PC-3 (cell line): ENCODE data around the gene DCUN1D1. TPM values are rescaled to one million over a fixed set of nuclear protein-coding genes. Genes with fewer than 3 reads are reported as not detected.

ENCODE experiments used
- ATAC-seq: fragments of 200-7000 bp; cut with Tn5 transposase; 2 replicates; pipeline ENCODE4 v1.9.1; 2020; ENCODE audit warnings: mild to moderate bottlenecking, moderate library complexity
- BruUV-seq: library from RNA; stranded (reverse); fragments of 400-500 nt; replicated peaks from 2 replicates; lab custom pipeline; 2021; lab: Mats Ljungman, UMichigan
- CTCF ChIA-PET: fragments of 300-600 bp; sonication (Branson Sonifier 250); formaldehyde crosslinking; loops from one replicate; lab custom pipeline; 2022; ENCODE audit warnings: antibody characterized with exemption; lab: Charles Lee
- POLR2A ChIA-PET: fragments of 300-600 bp; sonication (Branson Sonifier 250); formaldehyde crosslinking; loops from one replicate; lab custom pipeline; 2022; ENCODE audit warnings: antibody characterized with exemption; ENCODE audit not compliant: unreplicated experiment; lab: Charles Lee
- DNase-seq: peaks from one replicate; pipeline ENCODE4 v3.0.0-alpha.2; 2015
- H2AFZ ChIP-seq: fragments of 300-600 bp; sonication (generic); 2 replicates; pipeline ENCODE4 v1.6.0; 2016; ENCODE audit warnings: antibody characterized with exemption, low read length
- H3F3A ChIP-seq: fragments of 300-600 bp; sonication (generic); one replicate; pipeline ENCODE4 v1.6.0; 2017; ENCODE audit warnings: antibody characterized with exemption, low read length, control low read depth, mild to moderate bottlenecking; ENCODE audit not compliant: unreplicated experiment
- H3K27ac ChIP-seq: fragments of 300-600 bp; sonication (generic); 2 replicates; pipeline ENCODE4 v1.5.1; 2016; ENCODE audit warnings: mild to moderate bottlenecking, low read length
- H3K27me3 ChIP-seq: fragments of 300-600 bp; sonication (generic); 2 replicates; pipeline ENCODE4 v1.6.1; 2016; ENCODE audit warnings: low read length, mixed read lengths
- H3K36me3 ChIP-seq: fragments of 300-600 bp; sonication (generic); 2 replicates; pipeline ENCODE4 v1.6.1; 2016; ENCODE audit warnings: low read depth, mixed run types, low read length, mixed read lengths
- H3K4me1 ChIP-seq: fragments of 300-600 bp; sonication (generic); 2 replicates; pipeline ENCODE4 v1.5.1; 2016; ENCODE audit warnings: low read length; ENCODE audit not compliant: insufficient read depth
- H3K4me2 ChIP-seq: fragments of 300-600 bp; sonication (generic); 2 replicates; pipeline ENCODE4 v1.6.0; 2016; ENCODE audit warnings: low read length
- H3K4me3 ChIP-seq: fragments of 300-600 bp; sonication (generic); 2 replicates; pipeline ENCODE4 v1.5.1; 2016; ENCODE audit warnings: mild to moderate bottlenecking, low read length, mixed read lengths
- H3K79me2 ChIP-seq: fragments of 300-600 bp; sonication (generic); 2 replicates; pipeline ENCODE4 v1.6.1; 2017; ENCODE audit warnings: low read length, mixed read lengths
- H3K9ac ChIP-seq: fragments of 300-600 bp; sonication (generic); 2 replicates; pipeline ENCODE4 v1.6.0; 2016; ENCODE audit warnings: mild to moderate bottlenecking, low read length
- H3K9me2 ChIP-seq: fragments of 300-600 bp; sonication (generic); replicated peaks from 2 replicates; pipeline ENCODE4 v1.6.1; 2016; ENCODE audit warnings: mixed run types, low read length, mixed read lengths
- H3K9me3 ChIP-seq: fragments of 300-600 bp; sonication (generic); 2 replicates; pipeline ENCODE4 v1.6.1; 2016; ENCODE audit warnings: low read length, mixed read lengths
- H4K20me1 ChIP-seq: fragments of 300-600 bp; sonication (generic); 2 replicates; pipeline ENCODE4 v1.6.1; 2016; ENCODE audit warnings: low read length, mixed read lengths
- CTCF ChIP-seq: fragments of 300-600 bp; sonication (generic); conservative IDR thresholded peaks from 2 replicates; pipeline ENCODE4 v1.5.1; 2017; ENCODE audit warnings: antibody characterized with exemption, low read depth, mild to moderate bottlenecking, low read length
- EZH2 ChIP-seq: fragments of 300-600 bp; sonication (generic); IDR thresholded peaks from one replicate; pipeline ENCODE4 v1.6.1; 2017; ENCODE audit warnings: antibody characterized with exemption, mild to moderate bottlenecking, low read length; ENCODE audit not compliant: unreplicated experiment
- EZH2phosphoT487 ChIP-seq: fragments of 300-600 bp; sonication (generic); IDR thresholded peaks from 2 replicates; pipeline ENCODE4 v1.6.1; 2018; ENCODE audit warnings: mild to moderate bottlenecking, antibody characterized with exemption, low read length, borderline replicate concordance
- intact Hi-C: fragments of 100-400 bp; cut with micrococcal nuclease; formaldehyde crosslinking; loops from 2 replicates; pipeline ENCODE4 v1.9.0; 2023
- total RNA-seq: library from RNA; depleted of rRNA; stranded (reverse); fragments of >200 nt; gene quantifications from 2 replicates; pipeline ENCODE4 v1.2.3, GENCODE V29; 2014

The DCUN1D1 gene
- total RNA-seq, 1 experiment from 2014 or later: 39.7 TPM

- H3K4me3 ChIP-seq: no peak overlapping the region
- DNase-seq: no peak
- no TSS peak for BruUV-seq
- no peaks in the 10 kb centered on the region for H4K20me1 ChIP-seq
- no peaks in the 10 kb centered on the region for H3K9me2 ChIP-seq
- H3F3A ChIP-seq: no peaks in the 10 kb centered on the region
- TF ChIP-seq CTCF (no peak), EZH2phosphoT487 (no peak), EZH2 (no peak)
- H3K36me3 ChIP-seq: peaks cover 13% of the 10 kb centered on the region
- H3K4me1 ChIP-seq: no peaks in the 10 kb centered on the region
- H3K79me2 ChIP-seq: no peaks in the 10 kb centered on the region
- CTCF ChIA-PET: interaction anchor here (0.7 kb wide), 1 partner anchor 93 kb away, joined by 5 read pairs; no protein-coding TSS in a partner anchor
- H3K4me2 ChIP-seq: no peak overlapping the region
- no peak overlapping the region for H3K9ac ChIP-seq
- H2AFZ ChIP-seq: no peak overlapping the region
- ATAC-seq: no peak
- H3K27ac ChIP-seq: no peak overlapping the region
- POLR2A ChIA-PET: no interaction called here
- intact Hi-C loops: no loop called here
- H3K27me3 ChIP-seq: no peaks in the 10 kb centered on the region
- no peaks in the 10 kb centered on the region for H3K9me3 ChIP-seq
These were observed 22.6 kb downstream of the DCUN1D1 start for GRCh38 chr3:182957676-182958266.

- Histone ChIP-seq H3F3A (no peaks in the 10 kb centered on the region), H3K4me3 (no peak overlapping the region), H3K36me3 (peaks cover 15% of the 10 kb centered on the region), H3K4me2 (no peak overlapping the region), H4K20me1 (no peaks in the 10 kb centered on the region), H3K79me2 (no peaks in the 10 kb centered on the region), H3K9me2 (no peaks in the 10 kb centered on the region), H3K9me3 (no peaks in the 10 kb centered on the region), H3K27ac (no peak overlapping the region), H2AFZ (no peak overlapping the region), H3K27me3 (no peaks in the 10 kb centered on the region), H3K4me1 (no peaks in the 10 kb centered on the region), H3K9ac (no peak overlapping the region)
- CTCF ChIA-PET: interaction anchor here (0.7 kb wide), 1 partner anchor 94 kb away, joined by 5 read pairs; no protein-coding TSS in a partner anchor
- DNase-seq (no peak), ATAC-seq (no peak)
- intact Hi-C loops: no loop called here
- BruUV-seq: no TSS peak
- POLR2A ChIA-PET: no interaction called here
- no peak for TF ChIP-seq EZH2
These were observed 23.1 kb downstream of the DCUN1D1 start for GRCh38 chr3:182957226-182957625.

- peaks cover 11% of the 10 kb centered on the region for H3K36me3 ChIP-seq
- no peak overlapping the region for H3K4me3 ChIP-seq
- no peaks in the 10 kb centered on the region for H3K4me1 ChIP-seq
- H3K4me2 ChIP-seq: no peak overlapping the region
- H3K9me2 ChIP-seq: no peaks in the 10 kb centered on the region
- no peak overlapping the region for H3K9ac ChIP-seq
- CTCF ChIA-PET: no interaction called here
- DNase-seq (no peak), ATAC-seq (peak; percentile 45; the same call in 1 of the 2 replicates)
- H3F3A ChIP-seq: no peaks in the 10 kb centered on the region
- no peak overlapping the region for H3K27ac ChIP-seq
- H2AFZ ChIP-seq: no peak overlapping the region
- no peak for TF ChIP-seq EZH2
- TF ChIP-seq CTCF: no peak
- no peak for TF ChIP-seq EZH2phosphoT487
- no peaks in the 10 kb centered on the region for H3K9me3 ChIP-seq
- no peaks in the 10 kb centered on the region for H3K79me2 ChIP-seq
- POLR2A ChIA-PET: interaction anchor here (0.6 kb wide), 1 partner anchor 17 kb away, joined by 8 read pairs; no protein-coding TSS in a partner anchor
- no peaks in the 10 kb centered on the region for H3K27me3 ChIP-seq
- no TSS peak for BruUV-seq
- no peaks in the 10 kb centered on the region for H4K20me1 ChIP-seq
- intact Hi-C loops: no loop called here
These were observed 25.6 kb downstream of the DCUN1D1 start for GRCh38 chr3:182954553-182955235.
